Tibial nerve (tissue), 4 donors: Measurements from ENCODE around the gene IL22RA1. TPM values are rescaled to one million over a fixed set of nuclear protein-coding genes. Genes with fewer than 3 reads are reported as not detected.

Experiments used
- DNase-seq, 2 donors: peaks; one replicate each; pipeline ENCODE4 v3.0.0-alpha.2; 2019; ENCODE audit warnings: low spot score in 2 of 2
- H3K27ac ChIP-seq, 4 donors: fragments of 200-600 bp; sonication (generic) in 3 of 4; one replicate each; pipeline ENCODE4 v1.5.1; 2017 to 2019; ENCODE audit warnings: mild to moderate bottlenecking in 1 of 4
- H3K27me3 ChIP-seq, 2 donors: fragments of 200-600 bp; sonication (generic) in 1 of 2; one replicate each; pipeline versions ENCODE4 v1.5.1 to v1.6.0; 2017 to 2019
- H3K36me3 ChIP-seq, 3 donors: fragments of 200-600 bp; sonication (generic); one replicate each; pipeline ENCODE4 v1.5.1; 2018 to 2019
- H3K4me1 ChIP-seq, 4 donors: fragments of 200-600 bp; sonication (generic) in 3 of 4; one replicate each; pipeline ENCODE4 v1.5.1; 2017 to 2019
- H3K4me3 ChIP-seq, 4 donors: fragments of 200-600 bp; sonication (generic) in 3 of 4; one replicate each; pipeline ENCODE4 v1.5.1; 2017 to 2019; ENCODE audit warnings: mild to moderate bottlenecking in 1 of 4, moderate library complexity in 1 of 4
- H3K9me3 ChIP-seq, 4 donors: fragments of 200-600 bp; sonication (generic) in 3 of 4; one replicate each; pipeline ENCODE4 v1.5.1; 2017 to 2019
- CTCF ChIP-seq, 5 experiments: fragments of 200-600 bp in 3 of 5; fragments of 450-650 bp in 2 of 5; sonication (generic) in 3 of 5; IDR thresholded peaks; one replicate each; pipeline ENCODE4 v1.5.1; 2016 to 2019; ENCODE audit warnings: antibody characterized with exemption in 5 of 5, mild to moderate bottlenecking in 3 of 5, moderate library complexity in 2 of 5
- EP300 ChIP-seq, 2 donors: sonication (generic); formaldehyde crosslinking; IDR thresholded peaks; one replicate each; pipeline ENCODE4 v1.6.1; 2017; ENCODE audit warnings: antibody characterized with exemption in 2 of 2, mild to moderate bottlenecking in 1 of 2
- POLR2A ChIP-seq, 2 donors: fragments of 450-650 bp; IDR thresholded peaks; one replicate each; pipeline ENCODE4 v1.6.1; 2017; ENCODE audit warnings: antibody characterized with exemption in 2 of 2, mild to moderate bottlenecking in 2 of 2, moderate library complexity in 2 of 2
- WGBS, 2 donors: methylation state at CpG; one replicate each; pipeline ENCODE4 v1.1.5; 2018; 5-methylcytosine and 5-hydroxymethylcytosine counted together
- total RNA-seq, 4 donors: library from RNA; depleted of rRNA; stranded (reverse); fragments of >200 nt; gene quantifications; one replicate each; pipeline ENCODE4 v1.1.0, GENCODE V29; 2016

IL22RA1 gene
- total RNA-seq, 4 donors from 2014 or later, result not detected

DNA sequence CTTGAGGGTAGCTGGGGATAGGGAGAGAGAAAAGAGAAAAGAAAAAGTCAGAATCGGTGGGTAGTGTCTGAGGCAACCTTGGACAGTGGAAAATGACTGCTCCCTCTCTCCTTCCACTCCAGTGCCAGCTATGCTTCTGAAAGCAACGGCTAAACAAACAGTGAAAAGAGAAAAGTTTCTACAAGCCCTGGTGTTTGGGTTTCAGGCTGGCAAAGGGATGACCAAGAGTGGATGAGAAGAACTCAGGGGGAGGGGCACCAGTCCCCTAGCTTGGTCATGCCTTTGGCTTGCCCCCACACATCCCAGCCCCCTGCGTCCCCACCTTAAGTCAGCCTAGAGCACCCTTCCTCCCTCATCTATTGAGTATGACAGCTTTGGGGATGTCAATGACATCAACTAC is 8.6 kb downstream of the IL22RA1 start:
- Histone ChIP-seq H3K27ac (no peak overlapping the region), H3K36me3 (no peaks in the 10 kb centered on the region), H3K4me3 (no peak overlapping the region), H3K27me3 (no peaks in the 10 kb centered on the region), H3K4me1 (no peaks in the 10 kb centered on the region), H3K9me3 (peaks cover 0 to 22% (median 2%) of the 10 kb centered on the region in 4 donors)
- DNase-seq, result no peak
- no peak for TF ChIP-seq EP300 (IDR thresholded peaks at IDR 0.05)
- no peak for TF ChIP-seq POLR2A (IDR thresholded peaks at IDR 0.05)
- TF ChIP-seq CTCF (IDR thresholded peaks at IDR 0.05), result no peak
- 88 to 90% methylated on average over 3 of the region's 3 CpGs for WGBS, 2 donors

GRCh38 chr1:24133819-24134218 is 9.1 kb downstream of the IL22RA1 start:
- H3K36me3 ChIP-seq, result no peaks in the 10 kb centered on the region
- H3K9me3 ChIP-seq, result peaks cover 0 to 27% (median 2%) of the 10 kb centered on the region in 4 donors
- H3K27ac ChIP-seq, result no peak overlapping the region
- DNase-seq, result no peak
- TF ChIP-seq POLR2A (IDR thresholded peaks at IDR 0.05) (no peak), EP300 (IDR thresholded peaks at IDR 0.05) (no peak), CTCF (IDR thresholded peaks at IDR 0.05) (no peak)
- H3K27me3 ChIP-seq, result no peaks in the 10 kb centered on the region
- WGBS, 2 donors, result 88 to 91% methylated on average over 1 of the region's 1 CpG
- H3K4me3 ChIP-seq, result no peak overlapping the region
- H3K4me1 ChIP-seq, result no peaks in the 10 kb centered on the region

DNA sequence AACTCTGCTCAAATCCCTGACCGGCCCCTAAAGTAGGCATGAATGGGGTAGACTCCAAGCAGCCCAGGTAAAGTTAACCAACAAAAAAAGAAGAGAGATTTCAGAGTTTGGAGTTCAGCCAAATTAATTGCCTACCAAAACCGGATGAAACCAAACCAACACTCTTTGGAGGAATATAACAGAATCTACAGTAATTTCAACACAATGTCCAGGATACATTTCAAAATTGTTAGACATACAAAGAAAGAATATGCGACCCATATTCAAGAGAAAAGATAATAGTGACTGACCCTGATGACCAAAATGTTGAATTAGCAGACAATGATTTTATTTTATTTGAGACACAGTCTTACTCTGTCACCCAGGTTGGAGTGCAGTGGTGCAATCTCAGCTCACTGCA is 12.6 kb downstream of the IL22RA1 start:
- Histone ChIP-seq H3K27me3 (no peaks in the 10 kb centered on the region), H3K27ac (no peak overlapping the region), H3K4me1 (no peaks in the 10 kb centered on the region), H3K9me3 (peaks cover 0 to 27% (median 2%) of the 10 kb centered on the region in 4 donors), H3K4me3 (no peak overlapping the region), H3K36me3 (no peaks in the 10 kb centered on the region)
- no peak for DNase-seq
- 74 to 82% methylated on average over 3 of the region's 3 CpGs for WGBS, 2 donors
- no peak for TF ChIP-seq CTCF (IDR thresholded peaks at IDR 0.05)
- TF ChIP-seq EP300 (IDR thresholded peaks at IDR 0.05), result no peak
- TF ChIP-seq POLR2A (IDR thresholded peaks at IDR 0.05), result no peak

DNA sequence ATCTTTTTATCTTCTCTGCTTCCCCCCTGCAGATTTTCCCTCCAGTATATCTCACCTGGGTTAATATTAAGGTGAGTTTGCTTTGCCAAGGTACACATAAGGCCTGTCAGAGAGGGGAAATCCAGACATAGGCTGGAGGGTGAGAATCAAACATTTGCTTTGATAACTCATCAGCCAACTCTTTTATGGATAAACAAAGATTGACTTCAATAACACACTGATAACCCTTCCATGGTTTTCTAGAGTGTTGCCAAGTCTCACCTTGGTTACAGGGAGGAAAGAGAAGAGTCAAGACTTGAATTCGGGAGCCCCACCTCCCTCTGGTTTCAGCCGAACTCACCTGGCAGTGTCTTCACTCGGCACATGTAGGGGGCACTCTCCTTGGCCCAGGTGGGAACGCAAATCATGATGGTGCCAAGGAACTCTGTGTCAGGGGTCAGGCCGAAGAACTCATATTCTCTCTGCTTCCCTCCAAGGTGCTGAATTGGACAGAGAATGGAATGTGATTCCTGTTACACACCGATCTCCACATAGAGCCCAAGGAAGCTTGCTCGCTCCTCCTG is 15.1 kb downstream of the IL22RA1 start:
- TF ChIP-seq EP300 (IDR thresholded peaks at IDR 0.05) (no peak), CTCF (IDR thresholded peaks at IDR 0.05) (no peak), POLR2A (IDR thresholded peaks at IDR 0.05) (no peak)
- Histone ChIP-seq H3K4me3 (no peak overlapping the region), H3K36me3 (no peaks in the 10 kb centered on the region), H3K27ac (no peak overlapping the region), H3K9me3 (peaks cover 0 to 27% (median 2%) of the 10 kb centered on the region in 4 donors), H3K4me1 (no peaks in the 10 kb centered on the region), H3K27me3 (no peaks in the 10 kb centered on the region)
- 71 to 83% methylated on average over 7 of the region's 7 CpGs for WGBS, 2 donors
- DNase-seq, result no peak

DNA sequence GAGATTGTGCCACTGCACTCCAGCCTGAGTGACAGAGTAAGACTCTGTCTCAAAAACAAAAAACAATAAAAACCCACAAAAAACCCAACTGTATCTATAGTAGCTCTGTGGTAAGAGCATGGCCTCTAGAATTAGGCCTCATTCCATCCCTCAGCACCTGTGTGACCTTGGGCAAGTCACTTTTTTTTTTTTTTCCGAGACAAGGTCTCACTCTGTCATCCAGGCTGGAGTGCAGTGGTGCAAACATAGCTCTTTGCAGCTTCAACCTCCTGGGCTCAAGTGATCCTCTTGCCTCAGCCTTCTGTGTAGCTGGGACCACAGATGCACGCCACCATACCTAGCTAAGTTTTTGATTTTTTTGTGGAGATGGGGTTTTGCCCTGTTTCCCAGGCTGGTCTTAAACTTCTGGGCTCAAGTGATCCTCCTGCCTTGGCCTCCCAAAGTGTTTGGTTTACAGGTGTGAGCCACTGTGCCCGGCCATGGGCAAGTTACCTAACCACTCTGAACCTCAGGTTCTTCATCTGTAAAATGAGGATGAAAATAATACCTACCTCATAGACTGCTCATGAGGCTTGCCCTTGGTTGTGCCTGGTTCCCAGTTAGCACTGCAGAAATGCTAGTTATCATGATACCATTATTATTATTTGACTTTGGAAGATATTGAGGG is 15.7 kb downstream of the IL22RA1 start:
- Histone ChIP-seq H3K27ac (no peak overlapping the region), H3K27me3 (no peaks in the 10 kb centered on the region), H3K36me3 (no peaks in the 10 kb centered on the region), H3K4me3 (no peak overlapping the region), H3K4me1 (no peaks in the 10 kb centered on the region), H3K9me3 (peaks cover 0 to 27% (median 2%) of the 10 kb centered on the region in 4 donors)
- 83 to 87% methylated on average over 3 of the region's 3 CpGs for WGBS, 2 donors
- no peak for DNase-seq
- TF ChIP-seq EP300 (IDR thresholded peaks at IDR 0.05) (no peak), CTCF (IDR thresholded peaks at IDR 0.05) (no peak), POLR2A (IDR thresholded peaks at IDR 0.05) (no peak)
